Activated CD8-positive, alpha-beta memory T cell treated with anti-CD3 and anti-CD28 coated beads for 1 hour (primary cell): ENCODE results near the gene FAM187B.

Experiments
- DNase-seq, 2 donors: peaks; one replicate each; pipeline ENCODE4 v3.0.0-alpha.2; 2020; ENCODE audit warnings: low read depth in 1 of 2; ENCODE audit errors: extremely low read depth in 1 of 2

The FAM187B gene

DNA sequence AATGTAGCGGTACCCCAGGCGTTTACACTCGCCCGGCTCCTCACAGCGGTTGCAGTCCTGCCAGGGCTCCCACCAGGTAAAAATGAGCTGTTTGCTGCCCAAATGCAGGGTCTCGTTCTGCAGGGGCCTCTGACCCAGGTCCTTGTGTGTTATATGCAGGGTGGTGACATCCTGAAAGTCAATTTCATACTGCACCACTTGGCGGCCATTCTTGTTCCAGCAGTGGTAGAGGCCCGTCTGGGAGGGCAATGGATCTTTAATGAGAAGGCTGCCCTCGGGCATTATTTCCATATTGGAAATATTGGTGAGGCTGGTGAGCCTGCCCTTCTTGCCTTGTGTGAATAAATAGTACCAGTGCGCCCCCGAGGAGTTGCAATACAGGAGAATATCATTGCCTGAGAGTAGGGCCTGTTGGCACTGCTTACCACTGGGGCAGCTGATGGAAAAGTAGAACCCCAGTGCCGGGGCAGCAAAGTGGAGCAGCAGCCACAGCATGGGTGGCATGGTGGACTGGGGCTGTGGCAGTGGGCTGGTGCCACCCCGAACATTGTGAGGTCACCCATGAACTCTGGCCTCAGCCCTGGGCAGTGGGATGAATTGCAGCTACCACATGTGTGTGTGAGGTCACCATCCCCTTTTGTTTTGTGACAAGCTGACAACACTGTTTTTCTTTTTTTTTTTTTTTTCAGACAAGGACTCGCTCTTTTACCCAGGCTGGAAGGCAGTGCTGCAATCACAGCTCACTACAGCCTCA, at the start of gene FAM187B:
FAM187B (minus strand) TSS at position 563 of the 754 bp plus-strand sequence; CDS start at position 504, 59 bp downstream.
- DNase-seq, result no peak

DNA sequence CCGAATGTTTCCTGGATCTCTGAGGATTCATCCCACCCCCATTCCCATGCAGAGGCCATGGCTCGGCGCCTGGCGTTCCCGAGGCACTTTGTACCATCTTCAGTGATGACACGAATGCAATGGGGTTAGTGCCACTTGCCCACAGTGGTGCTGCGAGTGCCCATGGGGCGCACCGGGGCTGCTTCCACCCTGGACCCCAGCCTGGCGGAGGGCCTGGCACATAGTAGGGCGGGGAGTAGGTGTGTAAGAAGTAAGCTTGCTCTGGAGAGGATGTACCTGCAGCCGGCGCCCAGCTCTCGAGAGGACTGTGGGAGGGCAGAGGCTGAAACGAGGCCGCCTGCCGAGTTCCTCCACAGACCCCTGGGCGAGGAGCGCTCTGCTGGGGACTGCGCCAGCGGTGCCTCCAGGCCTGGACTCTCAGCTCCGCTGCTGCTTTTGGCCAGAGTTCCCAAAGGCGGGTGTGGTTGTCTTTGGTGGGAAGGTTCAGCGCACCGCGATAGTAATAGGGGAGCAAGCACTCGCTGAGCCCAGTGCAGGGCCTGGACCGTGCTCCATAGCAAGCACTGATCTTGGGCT, 48.3 kb upstream of the FAM187B start:
- DNase-seq, result no peak

DNA sequence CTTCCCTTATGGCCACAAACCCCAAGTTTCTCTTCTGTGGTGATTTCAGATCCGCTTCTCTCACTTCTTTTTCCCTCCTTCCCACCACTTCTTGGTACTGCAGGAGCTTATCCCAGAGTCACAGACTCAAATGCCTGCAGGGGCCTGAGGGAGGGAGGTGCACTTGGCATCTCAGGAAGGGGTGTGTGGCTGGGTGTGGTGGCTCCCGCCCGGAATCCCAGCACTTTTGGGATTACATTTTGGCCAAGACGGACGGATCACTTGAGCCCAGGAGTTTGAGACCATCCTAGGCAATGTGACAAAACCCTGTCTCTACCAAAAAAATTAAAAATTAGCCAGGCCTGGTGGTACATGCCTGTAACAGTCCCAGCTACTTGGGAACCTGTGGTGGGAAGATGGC, 45.8 kb upstream of the FAM187B start:
- no peak for DNase-seq

DNA sequence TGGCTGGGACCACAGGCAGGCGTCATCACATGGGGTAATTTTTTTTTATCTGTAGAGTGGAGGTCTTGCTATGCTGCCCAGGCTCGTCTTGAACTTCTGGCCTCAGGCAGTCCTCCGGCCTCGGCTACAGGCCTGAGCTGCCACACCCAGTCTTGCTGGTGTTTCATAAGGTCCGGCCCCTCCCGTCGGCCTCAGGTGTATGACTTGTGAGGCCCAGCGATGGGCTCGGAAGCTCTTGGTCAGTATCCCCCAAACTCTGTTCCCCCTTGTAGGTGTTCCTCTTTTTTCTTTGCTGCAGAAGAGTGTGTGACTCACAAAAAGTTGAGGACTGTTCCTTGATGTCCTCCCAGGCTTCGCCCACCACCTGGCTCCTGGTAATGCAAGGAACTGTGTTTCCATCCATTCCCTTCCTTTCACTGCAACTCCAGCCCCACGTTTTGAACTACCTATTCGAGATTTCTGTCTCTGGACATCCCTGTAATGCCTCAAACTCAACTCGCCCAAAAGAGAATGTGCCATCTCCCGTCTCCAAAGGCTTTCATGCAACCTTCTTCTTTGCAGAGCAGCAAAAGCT, 45.2 kb upstream of the FAM187B start:
- no peak for DNase-seq

GRCh38 chr19:35272954-35273649, 44.6 kb upstream of the FAM187B start:
- no peak for DNase-seq

DNA sequence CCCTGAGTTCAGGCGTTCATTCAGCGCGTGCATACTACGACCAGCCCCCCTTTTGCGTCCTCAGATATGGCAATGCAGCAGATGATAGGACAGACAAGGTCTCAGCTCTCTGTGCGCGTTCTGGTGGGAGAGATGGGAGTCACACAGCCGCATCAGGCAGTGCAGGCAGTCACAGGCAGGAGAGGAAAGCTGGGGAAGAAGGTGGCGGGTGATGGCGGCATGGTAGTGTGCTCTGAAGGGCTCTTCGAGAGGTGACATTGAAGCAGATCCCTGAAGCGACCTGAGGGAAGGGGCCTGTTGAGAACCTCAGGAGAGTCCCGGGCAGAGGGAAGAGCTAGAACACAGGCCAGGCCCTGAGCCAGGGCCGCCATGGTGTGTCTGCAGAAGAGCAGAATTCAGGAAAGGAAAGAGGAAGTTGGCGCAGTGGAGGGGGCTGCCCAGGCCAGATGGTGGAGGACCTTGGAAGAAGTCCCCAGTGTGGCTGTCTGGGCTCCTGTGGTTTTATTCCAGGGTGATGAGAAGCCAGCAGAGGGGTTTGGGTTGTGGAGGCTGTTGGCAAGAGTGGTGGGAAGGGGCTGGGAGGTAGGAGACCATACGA, 43.7 kb upstream of the FAM187B start:
- DNase-seq, result no peak

DNA sequence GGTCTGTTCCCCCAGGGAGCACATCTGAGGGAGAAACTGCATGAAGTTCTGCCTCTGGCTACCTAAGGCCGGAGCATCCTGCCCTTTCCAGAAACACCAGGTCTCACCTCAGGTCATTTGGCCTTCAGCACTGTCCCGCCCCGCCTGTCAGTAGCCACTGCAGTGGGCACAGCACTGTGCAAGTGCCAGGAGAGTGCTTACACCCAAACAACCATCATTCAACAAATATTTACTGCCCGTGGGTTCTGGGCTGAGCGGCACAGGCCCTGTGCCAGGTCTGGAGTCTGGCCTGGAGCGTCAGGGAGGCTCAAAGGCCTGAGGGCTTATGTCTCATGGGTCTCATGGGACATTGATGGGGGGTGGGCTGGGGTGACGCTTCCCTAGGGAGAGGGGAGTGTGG, 43.0 kb upstream of the FAM187B start:
- DNase-seq, result no peak

GRCh38 chr19:35270381-35270811, 41.9 kb upstream of the FAM187B start:
- no peak for DNase-seq

DNA sequence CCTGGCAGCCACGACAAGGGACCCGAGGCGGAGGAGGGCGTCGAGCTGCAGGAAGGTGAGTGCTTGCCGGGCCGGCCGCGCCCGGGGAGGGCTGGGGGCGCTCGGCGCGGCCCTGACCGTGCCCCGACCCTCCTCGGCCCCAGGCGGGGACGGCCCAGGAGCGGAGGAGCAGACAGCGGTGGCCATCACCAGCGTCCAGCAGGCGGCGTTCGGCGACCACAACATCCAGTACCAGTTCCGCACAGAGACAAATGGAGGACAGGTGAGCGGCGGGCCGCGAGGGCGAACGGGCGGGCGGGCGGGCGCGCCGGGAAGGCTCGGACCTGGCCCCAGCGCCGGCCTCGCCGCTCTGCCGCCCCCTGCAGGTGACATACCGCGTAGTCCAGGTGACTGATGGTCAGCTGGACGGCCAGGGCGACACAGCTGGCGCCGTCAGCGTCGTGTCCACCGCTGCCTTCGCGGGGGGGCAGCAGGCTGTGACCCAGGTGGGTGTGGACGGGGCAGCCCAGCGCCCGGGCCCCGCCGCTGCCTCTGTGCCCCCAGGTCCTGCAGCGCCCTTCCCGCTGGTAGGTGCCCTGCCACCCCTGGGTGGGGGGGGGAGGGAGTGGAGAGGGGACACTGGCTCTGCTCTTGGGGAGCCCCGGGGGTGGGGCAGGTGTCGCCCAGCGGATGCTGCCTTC, 41.0 kb upstream of the FAM187B start:
- peak; percentile 48 to 61 for DNase-seq

DNA sequence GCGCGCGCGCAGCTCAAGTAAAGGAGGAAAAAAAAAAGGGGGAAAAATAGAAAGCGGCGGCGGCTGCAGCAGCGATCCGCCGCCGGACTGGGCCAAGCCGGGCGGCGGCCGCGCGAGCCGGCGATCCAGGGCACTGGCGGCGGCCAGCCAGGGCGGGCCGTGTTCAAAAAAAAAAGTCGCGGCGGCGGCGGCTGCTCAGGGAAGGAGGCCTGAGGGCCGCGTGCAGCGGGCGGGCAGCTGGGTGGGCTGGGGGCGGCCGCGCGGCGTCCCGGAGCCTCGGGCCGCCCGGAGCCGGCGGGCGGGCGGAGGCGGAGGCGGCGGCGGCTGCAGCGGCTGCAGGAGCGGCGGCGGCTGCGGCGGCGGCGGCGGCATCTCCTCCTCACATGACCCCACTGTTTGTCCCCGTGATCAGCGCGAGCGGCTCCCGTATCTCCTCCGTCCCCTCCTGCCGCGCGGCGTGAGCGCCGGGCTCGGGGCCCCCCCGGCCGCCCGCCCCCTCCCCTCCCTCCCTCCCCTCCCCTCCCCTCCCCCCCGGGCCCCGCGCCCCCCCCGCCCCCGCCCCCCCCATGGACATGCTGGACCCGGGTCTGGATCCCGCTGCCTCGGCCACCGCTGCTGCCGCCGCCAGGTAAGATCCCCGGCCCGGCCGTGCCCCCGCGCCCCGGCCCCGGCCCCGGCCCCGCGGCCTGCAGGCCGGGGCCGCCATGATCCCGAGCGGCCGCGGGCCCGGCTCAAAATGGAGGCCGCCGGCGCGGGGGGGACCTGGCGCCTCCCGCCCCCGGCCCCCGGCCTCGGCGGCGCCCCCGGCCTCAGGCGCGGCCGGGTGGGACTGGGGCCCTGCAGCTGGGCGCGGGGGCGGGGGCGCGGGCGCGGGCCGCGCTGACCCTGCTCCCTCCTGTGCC, 40.2 kb upstream of the FAM187B start, which contains the start of gene USF2:
USF2 (plus strand) TSS at position 427 of the 902 bp plus-strand sequence; CDS start at position 567, 140 bp downstream.
- peak in 1 of 2 donors; percentile 35 for DNase-seq

GRCh38 chr19:35267818-35268535, 39.4 kb upstream of the FAM187B start:
- DNase-seq, result peak in 1 of 2 donors; percentile 67

DNA sequence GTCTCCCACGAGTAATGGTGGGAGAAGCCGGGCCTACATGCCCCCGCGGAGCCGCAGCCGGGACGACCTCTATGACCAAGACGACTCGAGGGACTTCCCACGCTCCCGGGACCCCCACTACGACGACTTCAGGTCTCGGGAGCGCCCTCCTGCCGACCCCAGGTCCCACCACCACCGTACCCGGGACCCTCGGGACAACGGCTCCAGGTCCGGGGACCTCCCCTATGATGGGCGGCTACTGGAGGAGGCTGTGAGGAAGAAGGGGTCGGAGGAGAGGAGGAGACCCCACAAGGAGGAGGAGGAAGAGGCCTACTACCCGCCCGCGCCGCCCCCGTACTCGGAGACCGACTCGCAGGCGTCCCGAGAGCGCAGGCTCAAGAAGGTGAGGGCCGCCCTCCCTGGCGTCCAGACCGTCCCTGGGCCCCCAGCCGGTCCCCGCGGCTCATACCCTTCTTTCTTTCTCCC, 38.8 kb upstream of the FAM187B start:
- peak in 1 of 2 donors; percentile 30 for DNase-seq

GRCh38 chr19:35266520-35267352, 38.2 kb upstream of the FAM187B start:
- no peak for DNase-seq

- DNase-seq, result no peak
Measured at GRCh38 chr19:35265900-35266519, 37.5 kb upstream of the FAM187B start.

DNA sequence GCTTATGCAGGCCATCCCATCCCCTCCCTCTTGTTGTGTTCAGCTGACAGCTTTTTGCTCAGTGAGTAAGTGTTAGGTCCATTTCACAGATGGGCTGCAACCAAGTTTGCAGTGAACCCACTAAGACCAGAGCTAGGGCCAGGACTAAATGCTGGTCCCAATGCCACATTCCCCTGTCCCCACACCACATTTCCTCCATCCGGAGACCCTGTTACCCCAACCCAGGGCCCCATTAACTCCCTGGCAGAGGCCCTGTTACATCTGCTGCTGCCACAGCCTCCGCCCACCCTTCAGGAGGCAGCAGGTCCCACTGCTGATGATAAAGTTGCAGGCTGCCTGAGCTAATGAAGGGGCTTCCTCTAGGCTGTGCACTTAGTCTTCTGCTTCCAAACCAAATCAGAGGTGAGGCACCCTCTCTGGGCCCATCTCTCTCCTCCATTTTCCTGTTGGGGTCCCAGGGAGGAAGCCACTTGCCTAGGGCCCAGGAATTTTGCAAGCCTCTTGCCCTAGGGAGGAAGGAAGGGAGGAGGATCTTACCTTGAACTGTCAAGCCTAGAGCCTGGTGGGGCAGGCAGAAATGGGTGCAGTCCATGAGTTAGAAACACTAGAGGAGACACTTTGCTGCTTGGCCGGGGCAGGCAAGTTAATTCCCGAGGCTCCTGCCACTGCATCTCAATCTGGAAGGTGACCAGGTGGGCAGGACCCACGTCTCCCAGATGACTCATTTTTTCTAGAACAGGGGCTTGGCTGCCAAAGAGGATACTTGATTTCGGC, 36.8 kb upstream of the FAM187B start:
- no peak for DNase-seq

DNA sequence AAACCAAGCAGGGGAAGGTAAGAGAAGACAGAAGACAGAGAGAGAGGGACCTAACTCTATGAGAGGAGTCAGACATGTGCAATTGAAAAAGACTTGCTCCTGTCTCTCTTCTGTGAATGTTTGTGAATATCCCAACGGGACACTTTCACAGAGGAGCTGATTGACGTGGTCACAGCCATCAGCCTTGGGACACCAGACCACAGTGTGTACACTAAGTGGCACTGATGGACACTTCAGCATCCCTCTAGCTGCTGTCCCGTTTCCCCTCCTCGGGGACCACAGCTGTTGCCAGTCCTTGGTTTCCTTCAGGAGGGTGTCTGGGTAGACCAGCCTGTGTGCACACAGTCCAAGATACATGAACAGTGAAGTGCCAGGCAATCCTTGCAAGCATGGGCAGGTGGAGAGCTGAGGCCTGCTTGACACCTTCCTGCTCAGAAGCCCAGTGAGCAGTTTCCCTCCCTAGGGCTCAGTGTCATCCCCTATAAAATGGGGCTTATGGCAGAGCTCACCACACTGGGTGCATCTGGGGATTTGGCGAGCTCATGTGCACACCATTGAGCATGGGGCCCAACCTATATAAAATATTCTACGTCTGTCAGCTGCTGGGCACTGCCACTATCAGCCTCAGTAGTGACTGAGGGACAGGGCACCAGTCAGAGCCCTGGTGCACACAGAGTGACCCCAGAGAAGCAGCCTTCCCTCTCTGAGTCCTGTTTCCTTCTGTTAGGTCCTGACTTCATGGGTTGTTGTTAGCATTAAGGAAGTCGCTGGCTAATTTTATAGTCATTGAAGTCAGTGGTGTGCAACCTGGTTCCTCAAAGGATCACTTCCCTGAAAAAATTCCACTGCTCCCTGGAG, 36.0 kb upstream of the FAM187B start:
- no peak for DNase-seq
